HEK293T (cell line): ENCODE data around the gene TMEFF2.

Experiments used
- CTCF ChIA-PET: fragments of 350-600 bp; formaldehyde crosslinking; extraction: SDS; loops from one replicate; lab custom pipeline; 2021; ENCODE audit warnings: antibody characterized with exemption, inconsistent platforms; lab: Yijun Ruan, JAX
- POLR2A ChIA-PET: fragments of 350-600 bp; formaldehyde crosslinking; extraction: SDS; loops from one replicate; lab custom pipeline; 2020; ENCODE audit warnings: antibody characterized with exemption, inconsistent platforms; lab: Yijun Ruan, JAX
- DNase-seq: peaks from one replicate; pipeline ENCODE4 v3.0.0; 2012; ENCODE audit warnings: mixed read lengths; ENCODE audit errors: extremely low spot score
- ARNT ChIP-seq: fragments of 450-650 bp; IDR thresholded peaks from 2 replicates; pipeline ENCODE4 v1.6.1; 2017; ENCODE audit warnings: mild to moderate bottlenecking
- BHLHE40 ChIP-seq: fragments of 450-650 bp; IDR thresholded peaks from 2 replicates; pipeline ENCODE4 v1.6.1; 2016; ENCODE audit warnings: mild to moderate bottlenecking, moderate library complexity, borderline replicate concordance
- CTBP1 ChIP-seq: fragments of 450-650 bp; IDR thresholded peaks from 2 replicates; pipeline ENCODE4 v1.6.1; 2016; ENCODE audit warnings: borderline replicate concordance
- ELF4 ChIP-seq: fragments of 450-650 bp; IDR thresholded peaks from 2 replicates; pipeline ENCODE4 v1.6.1; 2017; ENCODE audit warnings: antibody characterized with exemption
- FOXA1 ChIP-seq: fragments of 450-650 bp; IDR thresholded peaks from 2 replicates; pipeline ENCODE4 v1.6.1; 2016; ENCODE audit warnings: mild to moderate bottlenecking
- FOXK2 ChIP-seq: fragments of 450-650 bp; IDR thresholded peaks from 2 replicates; pipeline ENCODE4 v1.6.1; 2016; ENCODE audit warnings: mild to moderate bottlenecking
- FOXM1 ChIP-seq: fragments of 450-650 bp; IDR thresholded peaks from 2 replicates; pipeline ENCODE4 v1.6.1; 2017; ENCODE audit warnings: mild to moderate bottlenecking, borderline replicate concordance
- HDGF ChIP-seq: fragments of 450-650 bp; IDR thresholded peaks from 2 replicates; pipeline ENCODE4 v1.6.1; 2017; ENCODE audit warnings: antibody characterized with exemption, borderline replicate concordance
- L3MBTL2 ChIP-seq: fragments of 450-650 bp; conservative IDR thresholded peaks from 2 replicates; pipeline ENCODE4 v1.6.1; 2016; ENCODE audit warnings: mild to moderate bottlenecking
- LEF1 ChIP-seq: fragments of 450-650 bp; IDR thresholded peaks from 2 replicates; pipeline ENCODE4 v1.6.1; 2017; ENCODE audit warnings: mild to moderate bottlenecking, borderline replicate concordance
- NFRKB ChIP-seq: fragments of 450-650 bp; IDR thresholded peaks from 2 replicates; pipeline ENCODE4 v1.6.1; 2016; ENCODE audit warnings: mild to moderate bottlenecking, moderate library complexity
- SP1 ChIP-seq: fragments of 450-650 bp; IDR thresholded peaks from 2 replicates; pipeline ENCODE4 v1.6.1; 2017
- SUZ12 ChIP-seq: fragments of 450-650 bp; IDR thresholded peaks from 2 replicates; pipeline ENCODE4 v1.6.1; 2016; ENCODE audit warnings: mild to moderate bottlenecking
- TARDBP ChIP-seq: fragments of 450-650 bp; IDR thresholded peaks from 2 replicates; pipeline ENCODE4 v1.6.1; 2016
- ZNF384 ChIP-seq: fragments of 450-650 bp; IDR thresholded peaks from 2 replicates; pipeline ENCODE4 v1.6.1; 2016
- TF ChIP-seq, protein P1 (sequence below): fragments of 450-650 bp; IDR thresholded peaks from 2 replicates; pipeline ENCODE4 v1.6.1; 2016

Gene TMEFF2

DNA sequence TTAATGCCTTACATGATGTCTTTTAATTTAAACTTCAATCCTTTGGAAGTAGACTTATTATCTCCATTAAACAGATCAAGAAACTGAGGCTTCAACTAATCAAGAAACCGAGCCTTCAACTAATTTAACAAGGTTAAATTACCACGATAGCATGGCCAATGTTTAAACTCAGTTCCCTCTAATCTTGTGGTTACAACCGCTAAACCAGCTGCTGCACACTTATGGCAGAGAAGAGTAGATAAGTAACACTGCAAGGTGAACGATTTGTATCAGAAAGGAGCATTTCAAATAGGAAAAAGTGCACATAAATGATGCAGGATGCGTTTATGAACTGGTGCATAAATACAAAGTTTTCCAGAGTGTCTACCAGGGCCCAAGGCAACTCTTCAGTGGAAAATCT lies 203.3 kb downstream of the TMEFF2 start:
- no peak for DNase-seq
- POLR2A ChIA-PET, result no interaction called here
- TF ChIP-seq, protein P1, sequence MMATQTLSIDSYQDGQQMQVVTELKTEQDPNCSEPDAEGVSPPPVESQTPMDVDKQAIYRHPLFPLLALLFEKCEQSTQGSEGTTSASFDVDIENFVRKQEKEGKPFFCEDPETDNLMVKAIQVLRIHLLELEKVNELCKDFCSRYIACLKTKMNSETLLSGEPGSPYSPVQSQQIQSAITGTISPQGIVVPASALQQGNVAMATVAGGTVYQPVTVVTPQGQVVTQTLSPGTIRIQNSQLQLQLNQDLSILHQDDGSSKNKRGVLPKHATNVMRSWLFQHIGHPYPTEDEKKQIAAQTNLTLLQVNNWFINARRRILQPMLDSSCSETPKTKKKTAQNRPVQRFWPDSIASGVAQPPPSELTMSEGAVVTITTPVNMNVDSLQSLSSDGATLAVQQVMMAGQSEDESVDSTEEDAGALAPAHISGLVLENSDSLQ, result no peak
- TF ChIP-seq ZNF384 (no peak), SUZ12 (no peak), LEF1 (no peak), FOXK2 (no peak), HDGF (no peak), SP1 (no peak), BHLHE40 (no peak), NFRKB (no peak)
- CTCF ChIA-PET, result interaction anchor here (0.6 kb wide), 1 partner anchor 9 kb away, joined by 3 read pairs; no protein-coding TSS in a partner anchor

- POLR2A ChIA-PET, result no interaction called here
- TF ChIP-seq ELF4 (no peak), LEF1 (no peak), TARDBP (no peak), ARNT (no peak), FOXK2 (no peak), L3MBTL2 (no peak), BHLHE40 (no peak), FOXM1 (no peak), SUZ12 (no peak), CTBP1 (no peak), FOXA1 (no peak), NFRKB (no peak), HDGF (no peak), SP1 (no peak), ZNF384 (no peak)
- TF ChIP-seq, protein P1, result no peak
- CTCF ChIA-PET, result no interaction called here
These were observed 209.0 kb downstream of the TMEFF2 start for GRCh38 chr2:191985740-191986139.

GRCh38 chr2:191983591-191983990 lies 211.1 kb downstream of the TMEFF2 start:
- CTCF ChIA-PET, result no interaction called here

More at GRCh38 chr2:191985740-191986139, 209.0 kb downstream of the TMEFF2 start:
- no peak for DNase-seq

GRCh38 chr2:191983186-191983585 lies 211.5 kb downstream of the TMEFF2 start:
- POLR2A ChIA-PET, result no interaction called here
- TF ChIP-seq ZNF384, result no peak
- TF ChIP-seq, protein P1, result no peak
- TF ChIP-seq CTBP1, result no peak
- TF ChIP-seq LEF1, result no peak
- CTCF ChIA-PET, result no interaction called here
- no peak for DNase-seq

More at GRCh38 chr2:191983591-191983990, 211.1 kb downstream of the TMEFF2 start:
- POLR2A ChIA-PET, result no interaction called here
- DNase-seq, result no peak
- no peak for TF ChIP-seq FOXK2

DNA sequence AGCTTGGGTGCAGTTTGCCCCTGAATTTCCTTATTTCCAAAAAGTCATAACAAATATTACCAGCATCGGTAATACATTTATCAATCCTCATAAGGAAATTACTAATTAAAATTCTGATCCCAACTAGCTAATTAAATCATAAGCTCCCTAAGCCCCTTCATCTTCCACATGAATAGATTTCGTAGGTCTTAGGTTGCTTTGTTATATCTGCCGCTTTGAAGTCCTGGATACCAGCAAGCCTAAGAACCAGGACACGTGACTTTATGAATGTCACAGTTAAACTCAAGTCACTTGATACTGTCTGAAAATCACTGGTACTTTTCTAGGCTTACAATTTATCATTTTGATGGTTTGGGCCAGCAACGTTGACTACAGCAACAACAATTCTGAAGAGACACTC lies 213.0 kb downstream of the TMEFF2 start:
- TF ChIP-seq HDGF, result no peak
- TF ChIP-seq ELF4, result no peak
- TF ChIP-seq, protein P1, result no peak
- DNase-seq, result no peak
- ChIA-PET CTCF (no interaction called here), POLR2A (no interaction called here)

- DNase-seq, result no peak
- ChIA-PET CTCF (no interaction called here), POLR2A (no interaction called here)
- TF ChIP-seq L3MBTL2, result no peak
- TF ChIP-seq FOXM1, result no peak
- TF ChIP-seq HDGF, result no peak
- TF ChIP-seq, protein P1, result no peak
- TF ChIP-seq CTBP1, result no peak
These were observed 214.2 kb downstream of the TMEFF2 start for GRCh38 chr2:191980483-191980882.
